SH-SY5Y (cell line): ENCODE results near the gene ELMO1.

Experiments used
- GATA2 ChIP-seq: IDR thresholded peaks from 2 replicates; pipeline ENCODE4 v1.6.1; 2011; ENCODE audit warnings: mild to moderate bottlenecking, low read depth, low read length
- GATA3 ChIP-seq: IDR thresholded peaks from 2 replicates; pipeline ENCODE4 v1.6.1; 2011; ENCODE audit warnings: low read depth, mild to moderate bottlenecking, low read length, moderate library complexity

GRCh38 chr7:36969376-36969775, 479.3 kb downstream of the ELMO1 start:
- TF ChIP-seq GATA2 (no peak), GATA3 (no peak)
